ENCODE measurements around the gene CRYBB3.

The CRYBB3 gene

GRCh38 chr22:25161017-25161915 lies 38.4 kb upstream of the CRYBB3 start:
- TF ChIP-seq CTCF (IDR thresholded peaks at IDR 0.05; ENCODE audit: control insufficient read depth, extremely low read depth, insufficient read depth) = no peak
- DNase-seq (ENCODE audit: low read depth) = no peak
- H3K4me3 ChIP-seq (ENCODE audit: low read depth, low read length) = no peak overlapping the region

GRCh38 chr22:25161916-25162530 lies 37.6 kb upstream of the CRYBB3 start:
- no peak for DNase-seq (ENCODE audit: low read depth)
- no peak overlapping the region for H3K4me3 ChIP-seq (ENCODE audit: low read depth, low read length)
- TF ChIP-seq CTCF (IDR thresholded peaks at IDR 0.05; ENCODE audit: control insufficient read depth, extremely low read depth, insufficient read depth) = no peak

- no peak overlapping the region for H3K4me3 ChIP-seq (ENCODE audit: low read depth, low read length)
- DNase-seq (ENCODE audit: low read depth) = no peak
- no peak for TF ChIP-seq CTCF (IDR thresholded peaks at IDR 0.05; ENCODE audit: control insufficient read depth, extremely low read depth, insufficient read depth)
Observed at GRCh38 chr22:25162561-25162960, 37.1 kb upstream of the CRYBB3 start.

- H3K4me3 ChIP-seq (ENCODE audit: low read depth, low read length) = no peak overlapping the region
- no peak for TF ChIP-seq CTCF (IDR thresholded peaks at IDR 0.05; ENCODE audit: control insufficient read depth, extremely low read depth, insufficient read depth)
- DNase-seq (ENCODE audit: low read depth) = no peak
Observed at GRCh38 chr22:25165785-25166184, 33.9 kb upstream of the CRYBB3 start.

- DNase-seq (ENCODE audit: low read depth) = no peak
- H3K4me3 ChIP-seq (ENCODE audit: low read depth, low read length) = no peak overlapping the region
- no peak for TF ChIP-seq CTCF (IDR thresholded peaks at IDR 0.05; ENCODE audit: control insufficient read depth, extremely low read depth, insufficient read depth)
Observed at GRCh38 chr22:25166266-25167040, 33.2 kb upstream of the CRYBB3 start.

GRCh38 chr22:25167082-25167481 lies 32.6 kb upstream of the CRYBB3 start:
- no peak overlapping the region for H3K4me3 ChIP-seq (ENCODE audit: low read depth, low read length)
- TF ChIP-seq CTCF (IDR thresholded peaks at IDR 0.05; ENCODE audit: control insufficient read depth, extremely low read depth, insufficient read depth) = no peak
- no peak for DNase-seq (ENCODE audit: low read depth)
